HG03457 (cell line): ENCODE measurements around the gene KRTAP10-12.

ENCODE experiments used
- ATAC-seq: cut with Tn5 transposase; IDR thresholded peaks from one replicate; pipeline ENCODE4 v1.9.1; 2021; ENCODE audit warnings: moderate number of reproducible peaks; ENCODE audit not compliant: unreplicated experiment

KRTAP10-12 gene

DNA sequence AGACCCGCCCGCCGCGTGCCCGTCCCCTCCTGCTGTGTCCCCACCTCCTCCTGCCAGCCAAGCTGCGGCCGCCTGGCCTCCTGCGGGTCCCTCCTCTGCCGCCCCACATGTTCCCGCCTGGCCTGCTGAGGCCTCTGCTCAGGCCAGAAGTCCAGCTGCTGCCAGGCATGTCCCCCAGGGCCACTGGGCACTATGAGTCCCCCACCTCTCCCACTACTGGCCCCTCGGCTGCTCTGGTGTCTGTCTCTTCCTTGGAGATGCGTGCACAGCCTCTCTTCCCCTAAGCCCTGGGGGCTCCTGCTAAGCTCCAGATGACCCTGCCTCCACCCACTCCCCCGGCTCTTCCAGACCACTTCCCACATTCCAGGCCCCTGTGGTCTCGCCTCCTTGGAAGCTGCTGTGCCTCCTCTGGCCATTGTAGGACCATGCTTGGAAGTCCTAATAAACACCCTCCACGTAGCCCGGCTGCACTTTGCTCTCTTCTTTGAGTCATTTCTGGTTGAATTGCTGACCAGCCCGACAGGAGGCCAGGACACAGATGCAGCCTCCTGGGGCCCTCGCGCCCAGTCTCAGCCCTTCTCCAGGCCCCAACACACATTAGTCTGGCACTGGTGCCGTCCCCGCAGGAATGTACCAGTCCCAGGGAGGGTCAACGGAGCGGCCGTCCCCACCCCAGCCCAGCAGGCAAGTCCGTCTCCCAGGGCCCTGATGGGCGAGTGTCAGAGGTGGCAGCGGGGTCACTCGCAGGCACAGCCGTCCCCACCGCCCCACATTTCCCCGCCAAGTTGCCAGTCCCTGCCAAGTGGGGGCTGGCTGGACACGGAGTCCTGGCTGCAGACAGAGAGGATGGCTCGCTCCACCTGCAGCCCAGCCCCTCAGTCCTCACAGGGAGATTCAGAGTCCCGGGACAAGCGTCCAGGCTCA lies 1.1 kb downstream of the KRTAP10-12 start:
- no peak for ATAC-seq

DNA sequence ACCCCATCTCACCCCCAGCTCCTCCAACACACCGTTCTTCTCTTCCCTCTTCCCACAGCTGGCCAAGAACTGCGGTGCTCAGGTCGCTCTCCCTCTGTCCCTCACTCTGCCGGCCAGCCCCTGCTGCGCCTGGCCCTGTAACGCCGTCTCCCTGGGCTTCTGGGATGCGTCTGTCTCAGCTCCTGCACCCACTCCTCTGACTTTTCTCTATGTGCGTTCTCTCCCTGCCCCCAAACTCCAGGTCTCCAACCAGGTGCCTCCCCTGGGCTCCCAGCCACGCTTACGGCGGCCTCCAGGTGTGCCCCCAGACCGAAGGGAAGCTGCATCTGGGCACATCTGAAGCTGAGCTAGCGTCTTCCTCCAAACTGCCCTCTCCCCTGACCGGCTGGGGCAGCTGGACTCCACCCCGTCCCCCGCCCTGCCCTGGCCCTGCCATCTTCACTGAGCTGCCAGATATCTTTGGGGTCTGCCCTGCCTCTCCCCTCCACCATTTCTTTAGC lies 2.6 kb downstream of the KRTAP10-12 start:
- no peak for ATAC-seq

DNA sequence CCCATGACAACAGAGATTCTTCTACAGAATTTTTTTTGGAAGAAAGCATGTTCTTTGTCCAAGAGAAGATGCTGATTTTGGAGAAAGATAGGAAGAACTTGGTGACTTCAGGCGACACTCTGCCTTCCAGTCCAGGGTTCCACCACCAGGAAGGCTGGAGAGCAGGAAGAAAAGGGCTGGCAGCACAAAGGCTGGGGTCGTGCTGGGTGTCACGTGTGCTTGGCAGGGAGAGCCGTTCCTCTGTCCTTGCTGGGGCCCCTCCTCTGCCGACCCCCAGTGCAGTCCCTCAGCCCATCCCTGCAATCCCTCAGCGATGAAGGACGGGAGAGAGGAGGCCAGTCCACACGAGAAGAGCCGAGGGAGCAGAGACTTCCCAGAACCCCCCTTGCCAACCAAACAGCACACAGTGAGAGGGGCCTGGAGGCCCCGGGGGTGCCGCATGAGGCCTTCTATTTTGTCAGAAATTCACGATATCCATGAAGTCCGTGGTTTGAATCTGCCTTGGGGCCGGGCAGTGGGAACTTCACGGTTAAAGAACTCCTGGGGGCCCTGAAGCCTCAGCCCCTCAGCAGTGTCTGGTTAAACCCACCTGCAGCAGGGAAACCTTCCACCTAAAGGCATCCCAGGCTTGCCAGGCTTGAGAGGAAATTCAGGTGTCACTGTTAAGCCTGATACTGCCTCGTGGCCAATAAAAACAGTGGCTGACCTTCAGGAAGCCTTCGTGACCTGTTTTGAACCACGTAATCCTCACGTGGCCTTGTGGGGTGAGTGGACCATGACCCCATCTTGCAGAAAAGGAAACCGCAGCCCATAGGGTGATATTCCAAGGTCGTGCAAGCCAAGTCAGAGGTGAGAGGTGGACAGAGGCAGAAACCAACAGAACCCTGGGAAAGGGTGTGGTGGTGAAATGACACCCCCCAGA lies 3.4 kb downstream of the KRTAP10-12 start:
- no peak for ATAC-seq

DNA sequence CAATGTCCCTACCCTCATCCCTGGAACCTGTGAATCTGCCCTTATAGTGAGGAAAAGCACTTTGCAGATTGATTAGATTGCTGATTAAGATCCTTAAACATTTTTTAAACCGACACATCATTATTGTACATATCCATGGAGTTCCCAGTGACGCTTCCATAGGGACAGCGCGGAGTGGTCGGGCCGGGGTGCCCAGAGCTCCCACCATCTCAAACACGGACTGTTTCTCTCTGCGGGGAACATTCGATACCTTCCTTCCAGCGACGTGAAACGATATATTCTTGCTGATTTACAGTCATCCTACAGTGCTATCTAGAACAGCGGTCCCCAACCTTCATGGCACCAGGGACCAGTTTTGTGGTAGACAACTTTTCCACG lies 4.0 kb downstream of the KRTAP10-12 start:
- ATAC-seq = no peak

DNA sequence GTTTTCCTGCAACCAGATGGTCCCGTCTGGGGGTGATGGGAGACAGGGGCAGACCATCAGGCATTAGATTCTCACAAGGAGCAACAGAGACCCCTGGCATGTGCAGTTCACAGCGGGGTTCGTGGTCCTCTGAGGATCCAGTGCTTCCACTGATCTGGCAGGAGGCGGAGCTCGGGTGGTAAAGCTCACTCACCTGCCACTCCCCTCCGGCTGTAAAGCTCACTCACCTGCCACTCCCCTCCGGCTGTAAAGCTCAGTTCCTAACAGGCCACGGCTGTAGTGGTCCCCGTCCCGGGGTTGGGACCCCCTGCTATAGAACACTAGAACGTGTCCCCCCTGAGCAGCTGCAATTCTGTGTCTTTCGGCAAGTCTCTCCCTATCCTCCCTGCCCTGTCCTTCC lies 4.6 kb downstream of the KRTAP10-12 start:
- no peak for ATAC-seq

DNA sequence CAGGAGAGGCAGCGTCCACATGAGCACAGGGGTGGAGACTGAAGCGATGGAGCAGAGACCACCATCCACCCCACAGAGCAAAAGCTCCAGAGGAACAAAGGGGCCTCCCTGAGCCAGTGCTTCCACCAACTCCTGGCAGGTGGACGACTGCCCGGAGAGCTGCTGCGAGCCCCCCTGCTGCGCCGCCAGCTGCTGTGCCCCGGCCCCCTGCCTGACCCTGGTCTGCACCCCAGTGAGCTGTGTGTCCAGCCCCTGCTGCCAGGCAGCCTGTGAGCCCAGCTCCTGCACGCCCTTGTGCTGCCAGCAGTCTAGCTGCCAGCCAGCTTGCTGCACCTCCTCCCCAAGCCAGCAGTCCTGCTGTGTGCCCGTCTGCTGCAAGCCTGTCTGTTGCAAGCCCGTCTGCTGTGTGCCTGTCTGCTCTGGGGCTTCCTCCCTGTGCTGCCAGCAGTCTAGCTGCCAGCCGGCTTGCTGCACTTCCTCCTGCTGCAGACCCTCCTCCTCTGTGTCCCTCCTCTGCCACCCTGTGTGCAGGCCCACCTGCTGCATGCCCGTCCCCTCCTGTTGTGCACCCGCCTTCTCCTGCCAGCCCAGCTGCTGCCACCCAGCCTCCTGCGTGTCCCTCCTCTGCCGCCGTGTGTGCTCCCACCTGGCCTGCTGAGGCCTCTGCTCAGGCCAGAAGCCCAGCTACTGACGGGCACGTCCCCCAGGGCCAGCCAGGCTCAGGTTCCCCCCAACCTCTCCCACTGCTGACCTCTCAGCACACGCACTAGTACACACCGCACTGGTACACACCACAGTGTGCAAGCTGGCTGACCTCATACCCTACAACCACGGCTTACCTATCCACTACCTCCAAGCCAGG lies 5.4 kb downstream of the KRTAP10-12 start:
- no peak for ATAC-seq

DNA sequence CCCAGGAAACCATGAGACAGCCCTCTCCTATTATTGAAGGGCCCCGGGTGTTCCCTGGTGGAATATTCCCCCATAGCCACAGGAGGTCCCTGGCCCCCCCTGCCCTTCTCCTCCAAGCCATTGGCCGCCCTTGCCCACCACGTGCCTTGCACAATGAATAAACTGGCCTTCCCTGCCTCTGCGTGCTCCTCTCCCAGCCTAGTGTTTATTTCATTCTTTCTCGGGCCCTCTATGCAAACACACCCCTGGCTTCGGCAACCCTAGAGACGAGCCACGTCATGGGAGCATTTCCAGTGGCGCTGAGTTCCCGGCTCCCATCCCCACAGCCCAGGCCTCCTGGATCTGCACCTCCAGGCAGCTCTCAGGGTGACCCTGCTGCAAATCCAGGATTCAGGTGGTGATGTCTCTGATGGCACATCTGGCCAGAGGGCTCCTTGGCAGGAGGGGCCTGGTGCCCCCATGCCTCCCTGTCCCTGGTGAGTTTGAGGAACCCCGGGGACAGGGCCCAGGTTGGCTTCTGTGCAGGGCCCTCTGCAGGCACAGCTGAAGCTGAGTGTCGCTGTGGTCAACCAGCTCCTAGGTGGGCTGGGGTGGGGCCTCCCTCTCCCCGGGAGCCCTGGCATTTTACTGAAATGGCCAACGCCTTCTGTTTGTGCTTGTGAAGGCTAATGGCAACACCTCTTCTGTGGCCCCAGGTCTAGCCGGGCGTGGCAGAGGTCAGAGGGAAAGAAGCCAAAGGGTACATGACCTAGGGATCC lies 6.2 kb downstream of the KRTAP10-12 start:
- no peak for ATAC-seq

DNA sequence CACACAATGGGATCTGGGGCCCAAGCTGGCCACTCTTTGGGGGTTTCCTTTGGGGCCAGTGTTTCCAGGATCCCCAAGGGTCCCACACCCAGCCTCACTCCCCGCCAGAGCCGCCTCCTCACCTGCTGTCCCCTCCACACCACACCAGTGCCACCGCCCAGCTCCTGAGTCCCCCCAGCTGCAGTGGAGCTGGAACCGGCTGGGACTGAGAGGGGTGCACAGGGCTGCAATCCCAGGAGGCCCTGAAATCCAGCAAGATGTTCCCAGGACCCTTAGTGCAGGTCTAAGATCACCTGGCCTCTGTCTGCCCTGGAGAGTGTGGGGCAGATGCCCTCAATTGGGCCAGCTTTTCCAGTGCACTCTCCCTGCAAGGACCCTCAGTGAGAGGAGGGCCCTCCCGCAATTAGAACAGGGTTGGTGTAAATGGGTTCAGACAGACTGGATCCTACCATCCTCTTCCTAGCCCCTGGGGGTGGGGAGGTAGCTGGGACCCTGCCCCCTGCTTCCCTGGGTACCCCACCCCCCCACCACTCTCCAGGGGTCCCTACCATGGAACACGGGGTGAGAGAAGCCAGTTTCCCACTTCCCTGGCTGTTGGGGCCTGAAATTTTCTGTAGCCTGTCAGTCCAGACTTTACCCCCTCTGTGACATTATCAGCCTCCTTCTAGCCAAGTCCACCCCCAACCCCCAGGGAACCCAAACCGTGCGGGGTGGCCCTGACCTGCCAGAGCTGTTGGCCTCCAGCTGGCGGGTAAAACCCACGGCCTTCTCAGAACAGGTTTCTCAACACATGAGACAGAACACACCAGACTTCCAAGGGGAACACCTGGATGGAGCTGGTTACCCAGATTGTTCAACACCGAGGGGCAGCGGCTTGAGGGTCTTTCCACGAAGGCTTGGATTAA lies 7.0 kb downstream of the KRTAP10-12 start:
- no peak for ATAC-seq

DNA sequence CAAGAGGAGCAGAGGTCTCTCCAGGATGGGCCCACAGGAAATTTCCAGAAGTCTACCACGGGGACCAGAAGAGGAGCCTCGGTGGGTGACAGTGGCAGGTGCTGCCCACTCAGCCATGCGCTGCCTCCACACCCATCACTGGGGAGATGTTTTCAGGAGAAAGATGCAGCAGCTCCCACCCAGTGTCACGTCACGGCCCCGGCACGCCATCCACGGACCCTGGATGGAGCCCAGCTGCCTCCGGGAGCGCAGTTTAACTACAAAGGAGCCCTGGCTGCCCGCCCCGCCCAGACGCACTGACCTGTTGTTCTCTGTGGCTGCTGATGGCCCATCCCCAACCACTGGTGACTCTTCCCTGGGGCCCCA lies 7.6 kb downstream of the KRTAP10-12 start:
- no peak for ATAC-seq

DNA sequence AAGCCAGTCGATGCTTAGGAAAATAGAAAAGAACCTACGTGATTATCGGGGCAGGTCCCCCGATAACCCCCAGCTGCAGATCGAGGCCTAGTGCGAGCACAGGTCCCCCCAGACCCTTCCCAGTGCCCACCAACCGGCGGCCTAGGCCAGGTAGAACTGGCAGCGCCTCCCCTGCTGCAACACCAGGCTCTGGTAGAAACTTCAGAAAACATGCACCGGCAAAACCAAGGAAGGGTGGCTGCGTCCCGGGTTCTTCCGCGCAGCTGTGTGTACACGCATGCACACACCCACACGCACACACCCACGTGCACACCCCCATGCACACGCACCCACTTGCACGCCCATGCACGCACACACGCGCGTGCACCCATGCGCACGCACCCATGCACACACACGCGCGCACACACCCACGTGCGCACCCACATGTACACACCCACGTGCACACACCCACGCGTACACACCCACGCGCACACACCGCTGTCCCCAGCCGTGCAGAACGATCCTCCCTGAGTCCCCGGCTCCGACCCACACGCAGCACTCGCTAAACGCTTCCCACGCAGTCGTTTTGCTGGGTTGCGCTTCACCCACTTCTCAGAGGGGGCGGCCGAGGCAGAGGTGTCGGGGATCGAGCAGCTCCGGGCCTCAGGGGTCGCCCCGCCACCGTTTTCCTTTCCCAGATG lies 9.2 kb downstream of the KRTAP10-12 start:
- ATAC-seq = no peak

DNA sequence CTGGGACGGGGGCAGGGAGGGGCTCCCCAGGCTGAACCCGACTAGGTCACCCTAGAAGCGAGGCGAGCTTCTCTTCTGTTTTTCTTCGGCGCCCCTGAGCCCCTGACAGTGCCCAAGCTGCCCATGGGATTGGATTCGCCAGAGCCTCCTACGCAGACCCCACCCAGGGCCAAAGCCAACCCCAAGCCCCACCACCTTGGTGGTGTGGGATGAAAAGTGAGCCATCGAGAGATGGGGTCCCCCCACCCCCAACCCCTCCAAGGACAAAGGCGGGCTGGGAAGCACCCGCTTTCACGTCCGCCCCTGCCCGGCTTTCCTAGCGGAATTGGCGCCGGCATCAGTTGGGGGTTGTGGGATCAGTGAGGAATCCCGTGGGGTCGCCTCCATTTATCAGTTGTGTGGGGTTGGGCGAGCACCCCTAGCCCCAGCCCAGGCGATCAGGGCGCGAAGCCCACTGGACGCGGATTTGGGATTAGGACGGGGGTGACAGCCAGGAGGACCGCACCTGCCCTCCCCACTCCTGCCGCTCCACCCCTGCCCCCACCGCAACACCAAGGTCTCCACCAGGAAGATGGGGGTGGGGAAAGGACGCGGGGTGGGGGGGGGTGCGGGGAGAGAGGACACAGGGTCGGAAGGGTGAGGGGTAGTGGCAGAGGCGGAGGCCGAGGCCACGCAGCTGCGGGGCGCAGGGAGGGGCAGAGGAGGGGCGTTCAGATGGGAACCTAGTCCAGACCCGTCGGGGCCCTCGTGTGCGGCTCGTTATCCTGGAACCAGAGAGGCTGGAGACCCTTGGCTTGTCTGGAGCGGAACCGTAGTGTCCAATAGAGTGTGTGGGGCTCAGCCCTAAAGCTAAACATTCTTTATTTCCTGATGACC lies 10.0 kb downstream of the KRTAP10-12 start:
- no peak for ATAC-seq

DNA sequence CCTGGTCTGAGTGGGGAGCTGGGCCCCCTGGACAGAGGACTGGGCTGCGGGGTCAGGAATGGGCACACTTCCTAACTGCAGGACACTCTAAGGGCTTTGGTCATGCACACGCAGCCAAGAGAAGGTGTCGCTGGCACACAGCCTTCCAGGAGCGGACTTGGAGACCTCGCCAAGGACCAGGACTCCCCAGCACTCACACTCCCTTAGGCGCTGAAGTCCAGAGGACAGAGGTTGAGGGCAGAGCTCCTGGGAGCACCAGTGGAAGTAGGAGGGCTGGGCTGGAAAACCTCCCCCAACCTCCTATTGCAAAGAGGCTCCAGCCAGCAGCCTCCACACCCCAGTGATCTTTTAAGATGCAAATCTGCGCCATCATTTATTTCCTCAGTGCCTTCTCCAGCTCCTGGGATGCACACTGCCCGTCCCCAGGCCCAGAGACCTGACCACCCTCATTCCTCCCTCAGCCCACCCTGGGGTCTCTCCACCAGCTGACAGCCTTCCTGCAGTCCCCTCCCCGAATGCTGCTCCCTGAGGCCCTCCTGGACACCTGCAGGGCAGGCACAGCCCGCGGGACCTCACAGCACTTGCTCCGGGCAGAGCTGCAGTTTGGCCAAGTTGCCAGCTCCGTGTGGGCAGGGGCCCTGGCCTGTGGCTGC lies 11.4 kb downstream of the KRTAP10-12 start:
- ATAC-seq = no peak

DNA sequence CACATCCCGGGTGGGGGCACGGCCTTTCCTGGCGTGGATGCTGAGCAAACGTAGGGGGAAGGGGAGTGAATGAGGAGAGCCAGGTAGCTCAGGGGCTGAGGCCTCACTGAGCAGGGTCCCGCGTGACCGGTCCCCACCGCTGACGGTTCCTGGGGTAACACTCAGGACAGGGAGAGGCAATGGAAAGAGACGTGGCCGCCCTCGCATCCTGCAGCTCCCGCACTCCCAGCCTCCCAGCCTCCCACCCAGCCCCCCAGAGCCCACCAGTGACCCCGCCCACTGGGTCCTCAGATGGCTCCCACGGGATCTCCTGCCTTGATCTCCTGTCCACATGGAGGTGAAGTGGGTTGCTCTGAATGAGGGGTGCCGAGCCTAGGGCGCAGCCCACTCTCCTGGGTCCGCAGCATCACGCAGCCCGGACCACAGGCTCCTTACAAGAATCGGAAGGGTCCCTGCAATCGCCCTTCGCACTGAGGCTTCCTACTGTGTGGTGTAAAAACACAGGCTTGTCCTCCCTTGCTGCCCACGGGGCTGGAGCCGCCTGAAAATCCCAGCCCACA lies 12.0 kb downstream of the KRTAP10-12 start:
- ATAC-seq = no peak

DNA sequence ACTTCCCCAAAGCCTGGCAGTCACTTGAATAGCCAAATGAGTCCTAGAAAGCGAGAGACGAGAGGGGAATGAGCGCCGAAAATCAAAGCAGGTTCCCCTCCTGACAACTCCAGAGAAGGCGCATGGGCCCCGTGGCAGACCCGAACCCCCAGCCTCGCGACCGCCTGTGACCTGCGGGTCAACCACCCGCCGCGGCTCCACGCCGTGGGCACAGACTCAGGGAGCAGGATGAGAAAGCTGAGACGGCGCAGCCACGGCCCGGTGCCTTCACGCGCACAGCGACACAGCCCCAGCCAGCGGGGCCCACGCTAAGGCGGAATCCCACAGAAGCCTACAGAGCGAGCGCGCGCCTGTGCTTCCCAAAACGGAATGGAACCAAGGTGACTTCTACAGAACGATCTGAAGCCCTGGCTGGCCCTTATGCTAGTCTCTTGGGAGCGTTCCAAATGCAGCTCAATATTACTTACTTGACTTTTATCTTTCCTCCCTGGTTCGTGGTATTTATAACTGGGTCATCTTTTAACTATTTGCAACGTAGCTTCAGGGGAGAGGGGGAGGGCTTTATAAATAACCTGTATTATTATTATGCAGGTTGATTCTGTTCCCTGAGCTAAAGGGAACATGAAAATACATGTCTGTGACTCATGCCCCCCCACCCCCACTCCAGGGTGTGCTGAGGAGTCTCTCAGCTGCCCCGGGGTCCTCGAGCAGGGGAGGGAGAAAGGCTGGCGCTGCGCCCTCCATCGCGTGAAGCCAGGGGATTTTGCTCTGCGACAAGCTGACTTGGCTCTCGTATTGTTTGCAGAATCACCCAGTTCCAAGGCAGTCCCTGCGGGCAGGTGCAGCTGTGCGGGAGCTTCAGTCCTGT lies 12.7 kb downstream of the KRTAP10-12 start:
- ATAC-seq = no peak

DNA sequence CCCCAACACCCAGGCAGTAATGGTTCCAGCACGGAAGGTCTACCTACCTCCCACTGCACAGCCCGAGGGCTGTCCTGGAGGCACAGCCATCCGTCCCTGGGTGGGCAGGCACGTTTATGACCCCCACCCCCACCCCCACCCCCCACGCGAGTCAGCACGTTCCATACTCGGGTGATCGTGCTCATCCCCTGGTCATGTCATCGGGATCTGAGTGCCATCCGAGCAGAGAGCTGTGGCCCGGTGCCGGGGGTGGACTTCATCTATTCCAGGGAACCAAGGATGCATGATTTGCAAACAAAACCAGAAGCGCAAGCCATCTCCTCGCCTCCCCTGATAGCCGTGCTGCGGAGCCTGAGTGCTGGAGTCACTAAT lies 13.3 kb downstream of the KRTAP10-12 start:
- no peak for ATAC-seq
